K562 (cell line): ENCODE data around the gene KIAA0040. TPM values are rescaled to one million over a fixed set of nuclear protein-coding genes. Genes with fewer than 3 reads are reported as not detected.

Experiments used
- ATF7 ChIP-seq: fragments of 450-650 bp; IDR thresholded peaks from 2 replicates; pipeline ENCODE4 v1.7.1; 2014; ENCODE audit warnings: mild to moderate bottlenecking, moderate library complexity
- CREB3 ChIP-seq: fragments of 450-650 bp; conservative IDR thresholded peaks from 2 replicates; pipeline ENCODE4 v1.6.1; 2016; ENCODE audit warnings: missing genetic modification characterization, low read depth, mild to moderate bottlenecking, missing compliant biosample characterization, moderate library complexity
- DDX20 ChIP-seq: fragments of 450-650 bp; IDR thresholded peaks from 2 replicates; pipeline ENCODE4 v1.6.1; 2016; ENCODE audit warnings: missing genetic modification characterization, low read depth, mild to moderate bottlenecking, missing compliant biosample characterization, moderate library complexity
- NCOR1 ChIP-seq: fragments of 450-650 bp; IDR thresholded peaks from 2 replicates; pipeline ENCODE4 v1.6.1; 2016; ENCODE audit warnings: mild to moderate bottlenecking, moderate library complexity
- NR2C1 ChIP-seq, 2 experiments: fragments of 450-650 bp; IDR thresholded peaks; 2 replicates each; pipeline ENCODE4 v1.6.1; 2017; ENCODE audit warnings: mild to moderate bottlenecking in 2 of 2, antibody characterized with exemption in 1 of 2, inconsistent platforms in 1 of 2, missing compliant biosample characterization in 1 of 2, missing genetic modification characterization in 1 of 2
- NR2F6 ChIP-seq: fragments of 450-650 bp; formaldehyde crosslinking; IDR thresholded peaks from 2 replicates; pipeline ENCODE4 v1.4.0; 2020; ENCODE audit warnings: mild to moderate bottlenecking
- PHB2 ChIP-seq: fragments of 450-650 bp; IDR thresholded peaks from 2 replicates; pipeline ENCODE4 v1.6.1; 2017; ENCODE audit warnings: low read depth
- PRPF4 ChIP-seq: fragments of 200-400 bp; formaldehyde crosslinking; IDR thresholded peaks from one replicate; pipeline ENCODE4 v1.6.1; 2017; ENCODE audit warnings: low read length, low read depth, mild to moderate bottlenecking; ENCODE audit not compliant: insufficient read depth, poor library complexity, severe bottlenecking
- PTRF ChIP-seq: fragments of 450-650 bp; IDR thresholded peaks from 2 replicates; pipeline ENCODE4 v1.6.1; 2016; ENCODE audit warnings: mild to moderate bottlenecking, missing genetic modification characterization, missing compliant biosample characterization
- RB1 ChIP-seq: fragments of 450-650 bp; IDR thresholded peaks from 2 replicates; pipeline ENCODE4 v1.6.1; 2017; ENCODE audit warnings: low read depth, mild to moderate bottlenecking
- RBM25 ChIP-seq: fragments of 200-400 bp; formaldehyde crosslinking; IDR thresholded peaks from 2 replicates; pipeline ENCODE4 v1.6.1; 2018; ENCODE audit warnings: low read length, low read depth, moderate library complexity; ENCODE audit not compliant: severe bottlenecking
- SMAD3 ChIP-seq: fragments of 450-650 bp; formaldehyde crosslinking; conservative IDR thresholded peaks from 2 replicates; pipeline ENCODE4 v1.4.0; 2020; ENCODE audit warnings: mild to moderate bottlenecking
- SMAD4 ChIP-seq: fragments of 250-450 bp; sonication (Bioruptor Pico); conservative IDR thresholded peaks from 2 replicates; pipeline ENCODE4 v1.8.0; 2021; ENCODE audit warnings: inconsistent platforms, mild to moderate bottlenecking, moderate library complexity
- SOX6 ChIP-seq: fragments of 450-650 bp; IDR thresholded peaks from 2 replicates; pipeline ENCODE4 v1.6.1; 2014; ENCODE audit warnings: mild to moderate bottlenecking
- TAF15 ChIP-seq: fragments of 200-400 bp; formaldehyde crosslinking; IDR thresholded peaks from 2 replicates; pipeline ENCODE4 v1.6.1; 2017; ENCODE audit warnings: mild to moderate bottlenecking, low read depth, low read length, moderate library complexity
- TAL1 ChIP-seq: fragments of 450-650 bp; IDR thresholded peaks from 2 replicates; pipeline ENCODE4 v1.6.1; 2016; ENCODE audit warnings: mild to moderate bottlenecking
- TEAD4 ChIP-seq, 2 experiments: sonication (generic) in 1 of 2; formaldehyde crosslinking in 1 of 2; IDR thresholded peaks; 2 replicates each; pipeline versions ENCODE4 v1.6.1 to v1.8.0; 2012 to 2022; ENCODE audit warnings: borderline replicate concordance in 1 of 2, inconsistent platforms in 1 of 2, low read length in 1 of 2, mild to moderate bottlenecking in 1 of 2, missing genetic modification reagents in 1 of 2
- ZBTB5 ChIP-seq: fragments of 450-650 bp; IDR thresholded peaks from 2 replicates; pipeline ENCODE4 v1.6.1; 2017; ENCODE audit warnings: antibody characterized with exemption
- ZNF133 ChIP-seq: fragments of 250-450 bp; sonication (Bioruptor Pico); IDR thresholded peaks from 2 replicates; pipeline ENCODE4 v1.4.0; 2020; ENCODE audit warnings: mild to moderate bottlenecking
- ZNF316 ChIP-seq: fragments of 450-650 bp; IDR thresholded peaks from 2 replicates; pipeline ENCODE4 v1.6.1; 2016
- ZNF695 ChIP-seq: fragments of 450-650 bp; formaldehyde crosslinking; IDR thresholded peaks from 2 replicates; pipeline ENCODE4 v1.4.0; 2020; ENCODE audit warnings: mild to moderate bottlenecking, moderate library complexity
- polyA plus RNA-seq, 8 experiments: library from polyadenylated mRNA; depleted of rRNA in 4 of 8; stranded (reverse) in 5 of 8; unstranded in 3 of 8; fragments of >200 nt; fragmentation: Nextera tagmentation in 2 of 8; fragmentation: Illumina TruSeq in 1 of 8; extraction: Ambion mirVana in 2 of 8; extraction: Trizol in 1 of 8; gene quantifications; 2 replicates each; pipeline versions ENCODE4 v1.2.1 to v1.2.3, GENCODE V29; 2011 to 2014; ENCODE audit warnings: inconsistent platforms in 1 of 8, missing spikeins in 1 of 8
- total RNA-seq, 7 experiments: library from RNA; depleted of rRNA in 6 of 7; stranded (reverse); fragments of >200 nt in 6 of 7; fragmentation: Illumina TruSeq in 2 of 7; extraction: Trizol in 2 of 7; gene quantifications; 2 replicates each; pipeline versions ENCODE4 v1.2.1 to v1.2.3, GENCODE V29; 2011 to 2021; ENCODE audit warnings: low replicate concordance in 1 of 7
- TF ChIP-seq, protein P1 (sequence below): sonication (generic); formaldehyde crosslinking; IDR thresholded peaks from 2 replicates; pipeline ENCODE4 v1.8.1; 2023; ENCODE audit warnings: mild to moderate bottlenecking, missing genetic modification reagents

Gene KIAA0040
- total and polyA plus RNA-seq, 9 of the 15 experiments (the other 6 are each of a cell fraction or from before 2014, with no cell fraction given), result 3.4 to 13.6 (median 7.1) TPM

GRCh38 chr1:175171036-175171913 lies 21.3 kb downstream of the KIAA0040 start (continued):
- TF ChIP-seq TAL1 (peak; percentile 51; the same call in 1 of the 2 replicates), RBM25 (no peak), ZBTB5 (no peak), PHB2 (no peak), PTRF (tag) (no peak), ZNF695 (no peak), CREB3 (no peak), ATF7 (no peak), SMAD4 (CRISPR knock-in tag) (no peak), TAF15 (no peak), ZNF133 (CRISPR knock-in tag) (no peak), NR2F6 (CRISPR knock-in tag) (no peak), PRPF4 (no peak), RB1 (no peak), NCOR1 (peak; percentile 31; the same call in 1 of the 2 replicates), TEAD4 (IDR thresholded peaks at IDR 0.05; ENCODE audit: low read length) (0 out of 2 replicates have a peak, but pooled peaks have one; percentile 14), TEAD4 (CRISPR knock-in tag; IDR thresholded peaks at IDR 0.05; ENCODE audit: borderline replicate concordance) (no peak), ZNF316 (peak; percentile 80), DDX20 (tag) (no peak), NR2C1 (IDR thresholded peaks at IDR 0.05) (no peak), NR2C1 (tag; IDR thresholded peaks at IDR 0.05) (no peak), SOX6 (peak; percentile 69), SMAD3 (no peak)
- TF ChIP-seq, protein P1, sequence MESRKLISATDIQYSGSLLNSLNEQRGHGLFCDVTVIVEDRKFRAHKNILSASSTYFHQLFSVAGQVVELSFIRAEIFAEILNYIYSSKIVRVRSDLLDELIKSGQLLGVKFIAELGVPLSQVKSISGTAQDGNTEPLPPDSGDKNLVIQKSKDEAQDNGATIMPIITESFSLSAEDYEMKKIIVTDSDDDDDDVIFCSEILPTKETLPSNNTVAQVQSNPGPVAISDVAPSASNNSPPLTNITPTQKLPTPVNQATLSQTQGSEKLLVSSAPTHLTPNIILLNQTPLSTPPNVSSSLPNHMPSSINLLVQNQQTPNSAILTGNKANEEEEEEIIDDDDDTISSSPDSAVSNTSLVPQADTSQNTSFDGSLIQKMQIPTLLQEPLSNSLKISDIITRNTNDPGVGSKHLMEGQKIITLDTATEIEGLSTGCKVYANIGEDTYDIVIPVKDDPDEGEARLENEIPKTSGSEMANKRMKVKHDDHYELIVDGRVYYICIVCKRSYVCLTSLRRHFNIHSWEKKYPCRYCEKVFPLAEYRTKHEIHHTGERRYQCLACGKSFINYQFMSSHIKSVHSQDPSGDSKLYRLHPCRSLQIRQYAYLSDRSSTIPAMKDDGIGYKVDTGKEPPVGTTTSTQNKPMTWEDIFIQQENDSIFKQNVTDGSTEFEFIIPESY (CRISPR knock-in tag), result no peak
